NCI-H1930 (cell line): Measurements from ENCODE around the gene TGM4.

Experiments used
- DNase-seq, 2 experiments: peaks; one replicate each; lab custom pipeline; 2025; lab: John Stamatoyannopoulos, UW

TGM4 gene

DNA sequence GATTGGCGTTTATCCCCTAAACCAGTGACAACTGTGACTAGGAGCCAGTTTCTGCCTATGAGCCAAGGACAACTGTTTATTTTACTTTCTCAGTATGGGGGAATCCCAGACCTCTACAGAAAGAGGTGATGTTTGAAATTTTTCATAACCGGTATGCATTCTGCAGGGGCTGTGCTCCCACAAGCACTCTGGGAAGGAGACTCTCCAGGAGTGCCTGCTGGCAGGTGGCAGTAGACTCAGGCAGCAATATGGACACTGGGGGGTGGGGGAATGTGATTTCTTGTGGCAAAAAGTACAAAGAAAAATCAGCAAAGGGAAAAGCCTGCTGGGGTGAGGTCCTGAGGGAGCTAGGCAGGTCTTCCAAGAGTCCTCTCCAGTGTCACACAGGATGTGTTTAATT, 5.9 kb downstream of the TGM4 start:
- no peak for DNase-seq

DNA sequence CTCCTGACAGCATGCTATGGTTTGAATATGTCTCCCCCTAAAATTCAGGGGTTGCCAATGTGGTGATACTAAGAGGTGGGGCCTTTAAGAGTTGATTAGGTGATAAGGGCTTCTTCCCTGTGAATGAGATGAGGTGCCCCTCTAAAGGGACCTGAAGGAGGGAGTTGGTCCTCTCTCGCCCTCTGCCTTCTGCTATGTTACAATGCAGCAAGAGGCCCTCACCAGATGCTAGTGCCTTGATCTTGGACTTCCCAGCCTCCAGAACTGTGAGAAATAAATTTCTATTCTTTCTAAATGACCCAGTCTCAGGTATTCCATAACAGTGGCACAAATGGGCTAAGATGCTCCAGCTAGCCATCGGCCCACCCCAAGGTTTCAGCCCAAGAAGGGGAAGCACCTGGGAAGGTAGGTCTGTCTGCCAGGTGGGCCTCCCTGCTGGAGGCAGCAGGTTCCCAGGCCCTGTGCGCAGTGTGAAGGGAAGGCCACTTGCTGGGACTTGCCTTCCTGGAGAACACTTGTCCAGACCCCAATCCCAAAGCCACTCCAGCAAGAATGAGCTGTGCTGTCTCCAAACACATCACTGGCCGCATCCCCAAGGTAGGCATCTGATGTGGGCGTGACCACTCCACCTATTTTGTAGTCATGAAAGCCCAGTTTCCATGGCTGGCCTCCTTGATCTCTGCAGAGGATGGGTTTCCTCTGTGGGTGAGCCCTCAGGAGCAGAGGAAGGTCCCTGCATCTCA, 9.0 kb downstream of the TGM4 start:
- DNase-seq, result no peak

DNA sequence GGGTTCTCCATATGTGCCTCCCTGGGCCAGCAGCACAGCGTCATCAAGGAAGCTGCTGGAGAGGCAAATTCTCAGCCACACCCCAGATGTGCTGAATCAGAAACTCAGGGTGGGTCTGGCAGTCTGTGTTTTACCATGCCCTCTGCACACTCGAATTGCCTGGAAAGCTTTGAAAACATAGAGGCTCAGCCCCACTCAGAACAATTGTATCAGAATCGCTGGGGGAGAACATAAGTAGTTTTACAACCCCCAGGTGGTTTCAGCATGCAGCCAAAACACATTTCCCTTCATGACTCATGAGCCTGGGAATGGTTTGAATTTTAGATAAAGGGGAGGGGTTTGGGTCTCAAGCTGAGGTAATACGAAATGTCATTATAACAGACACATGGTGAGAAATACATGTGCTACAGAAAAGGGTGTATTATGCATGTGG, 9.6 kb downstream of the TGM4 start:
- DNase-seq, result no peak

DNA sequence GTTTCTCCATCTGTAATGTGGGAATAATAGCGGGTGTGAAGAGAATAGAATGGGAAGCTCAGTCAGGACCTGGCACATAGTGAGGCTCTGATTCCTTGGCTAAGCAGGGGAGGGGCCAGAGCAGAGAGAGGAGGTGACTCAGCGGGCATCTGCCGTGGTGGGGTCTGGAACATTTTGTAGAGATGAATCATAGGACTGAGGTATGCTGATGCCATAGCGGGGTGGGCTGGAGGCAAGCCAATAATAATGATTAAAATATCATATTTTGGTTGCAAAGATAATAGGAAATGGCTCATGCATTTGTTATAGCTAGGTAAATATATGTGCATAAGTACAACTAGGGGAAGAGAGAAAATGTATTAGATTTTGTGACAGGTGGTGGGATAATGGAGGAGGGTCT, 11.2 kb downstream of the TGM4 start:
- no peak for DNase-seq

DNA sequence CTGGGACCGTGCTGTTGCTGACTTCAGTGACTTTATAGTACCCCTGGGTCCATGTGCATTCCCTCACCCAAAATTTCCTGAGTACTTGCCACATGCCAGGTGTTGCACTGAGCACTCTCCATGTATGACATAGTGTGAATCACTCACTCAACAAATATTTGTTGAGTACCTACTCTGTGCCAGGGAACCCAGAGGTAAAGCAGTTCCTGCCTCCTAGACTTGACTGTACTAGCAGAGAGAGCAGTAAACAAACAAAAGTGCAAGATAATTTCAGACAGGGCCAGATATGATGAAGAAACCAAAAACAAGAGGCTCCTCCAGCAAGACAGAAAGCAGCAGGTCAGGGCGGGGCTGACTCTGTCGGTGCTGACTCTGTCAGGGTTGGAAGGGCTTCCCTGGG, 12.2 kb downstream of the TGM4 start:
- no peak for DNase-seq

DNA sequence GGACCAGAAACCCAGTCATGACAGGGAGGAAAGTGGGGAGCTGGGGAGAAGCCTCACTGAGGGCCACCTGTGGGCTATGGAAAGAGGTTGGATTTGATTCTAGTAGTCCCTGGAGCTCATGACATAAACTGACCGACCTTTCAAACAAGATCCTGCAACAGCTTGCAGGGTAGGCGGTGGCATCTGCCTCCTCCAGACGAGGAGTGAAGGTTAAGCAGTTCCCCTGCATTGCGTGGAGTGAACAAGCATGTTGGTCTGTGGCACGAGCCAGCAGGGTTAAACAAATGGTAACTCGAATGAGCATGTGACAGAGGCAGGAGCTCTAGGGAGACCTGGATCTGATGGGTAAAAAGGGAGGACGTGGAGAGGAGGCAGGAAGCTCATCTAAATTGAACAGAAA, 12.7 kb downstream of the TGM4 start:
- DNase-seq, result no peak

DNA sequence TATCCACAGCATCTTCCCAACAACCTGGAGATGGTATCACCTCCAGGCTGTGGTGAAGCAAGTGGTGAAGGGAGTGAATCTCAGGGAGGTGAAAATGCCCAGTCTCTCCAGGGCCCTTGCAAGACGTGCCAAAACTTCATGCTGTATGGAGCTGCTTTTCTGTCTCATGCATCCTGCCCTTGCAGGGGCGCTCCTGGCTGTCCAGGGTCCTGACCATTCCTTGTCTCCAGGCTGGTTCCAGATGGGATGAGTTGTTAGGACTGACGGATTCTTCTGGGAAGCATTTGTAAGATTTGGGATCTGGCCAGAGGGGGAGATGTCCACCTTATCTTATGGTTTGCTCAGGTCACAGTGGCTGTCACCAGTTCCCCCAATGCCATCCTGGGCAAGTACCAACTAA, 15.8 kb downstream of the TGM4 start:
- no peak for DNase-seq

DNA sequence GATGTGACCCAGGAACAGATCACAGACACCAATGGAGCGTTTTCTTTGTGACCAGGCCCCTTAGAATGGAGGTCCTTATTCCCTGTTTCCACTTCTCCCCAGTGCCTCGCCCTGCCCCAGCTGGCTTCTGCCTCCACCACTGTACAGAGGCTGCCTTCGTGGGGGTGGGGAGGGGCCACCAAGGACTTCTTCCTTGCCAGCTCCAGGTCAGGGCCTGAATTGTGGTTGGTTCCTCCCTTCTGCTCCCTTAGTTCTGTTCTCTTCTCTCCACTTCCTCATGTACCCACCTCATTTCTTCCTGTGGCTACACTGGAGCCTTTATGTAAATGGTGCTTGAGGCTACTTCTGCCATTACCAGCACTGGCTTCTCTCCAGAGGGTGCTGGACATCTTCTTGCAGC, 16.4 kb downstream of the TGM4 start:
- DNase-seq, result no peak

DNA sequence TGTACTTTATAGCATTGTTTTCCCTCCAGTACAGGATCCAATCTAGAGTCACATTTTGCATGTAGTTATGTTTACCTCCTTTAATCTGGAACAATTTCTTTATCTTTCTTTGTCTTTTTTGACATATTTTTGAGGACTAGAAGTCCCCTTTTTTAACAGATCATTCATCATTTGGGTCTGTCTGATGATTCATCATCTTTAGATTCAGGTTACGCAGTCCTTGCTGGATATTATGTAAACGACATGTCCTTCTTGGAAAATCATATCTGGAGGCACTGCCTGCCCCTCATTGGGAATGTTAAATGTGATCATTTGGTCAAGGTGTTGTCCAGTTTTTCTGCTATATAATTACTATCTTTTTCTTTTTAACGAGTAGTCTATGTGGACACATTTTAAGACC, 18.3 kb downstream of the TGM4 start:
- DNase-seq, result no peak

DNA sequence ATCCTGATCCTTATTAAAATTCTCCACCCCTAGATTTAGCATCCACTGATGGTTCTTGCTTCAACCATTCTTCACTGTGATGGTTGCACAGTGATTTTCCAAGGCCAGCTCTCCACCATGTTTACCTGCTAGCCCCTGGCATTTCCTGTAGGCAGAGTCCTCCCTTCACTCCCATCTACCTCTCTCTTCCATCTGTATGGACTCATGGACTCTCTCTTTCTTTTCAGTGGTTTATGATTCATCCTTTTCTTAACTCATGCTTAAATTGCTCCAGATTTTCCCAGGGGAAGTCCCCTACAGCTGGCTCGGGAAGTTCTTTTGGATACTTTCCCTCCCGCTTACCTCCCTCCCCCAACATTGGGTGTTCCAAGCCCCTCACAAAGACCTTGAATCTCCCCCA, 18.7 kb downstream of the TGM4 start:
- no peak for DNase-seq

DNA sequence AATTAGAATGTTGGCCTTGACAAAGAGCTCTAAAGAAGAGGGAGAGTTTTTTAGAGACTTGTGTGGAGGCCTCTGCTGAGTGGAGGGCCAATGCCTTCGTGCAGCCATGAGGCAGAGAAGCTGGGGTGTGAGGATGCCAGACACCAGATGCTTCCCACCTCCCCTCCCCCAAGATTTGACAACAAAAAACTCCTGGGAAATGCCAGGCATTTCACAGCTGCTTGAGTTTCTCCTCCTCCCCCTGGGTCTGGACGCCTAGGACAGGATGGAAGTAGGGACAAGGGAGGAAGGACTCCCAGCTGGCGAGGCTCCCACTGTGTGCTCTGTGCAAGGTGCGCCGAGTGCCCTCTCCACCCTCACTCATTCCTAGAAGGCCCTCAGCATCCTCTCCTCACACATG, 20.1 kb downstream of the TGM4 start:
- DNase-seq, result no peak

DNA sequence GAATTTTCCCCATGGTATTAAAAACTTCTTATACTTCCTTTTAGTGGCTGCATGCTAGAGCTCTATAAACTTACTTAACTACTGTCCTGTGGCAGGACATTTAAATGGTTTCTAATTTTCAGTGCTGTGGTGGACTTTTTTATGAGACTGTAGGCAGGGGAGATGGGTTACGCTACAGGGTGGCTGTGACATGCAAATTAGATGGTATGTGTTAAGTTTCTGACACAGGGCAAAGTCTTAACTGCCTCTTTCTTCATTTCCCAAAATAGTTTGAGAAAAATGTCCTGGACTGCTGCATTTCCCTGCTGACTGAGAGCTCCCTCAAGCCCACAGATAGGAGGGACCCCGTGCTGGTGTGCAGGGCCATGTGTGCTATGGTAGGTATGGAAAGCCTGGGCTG, 22.0 kb downstream of the TGM4 start:
- DNase-seq, result no peak

DNA sequence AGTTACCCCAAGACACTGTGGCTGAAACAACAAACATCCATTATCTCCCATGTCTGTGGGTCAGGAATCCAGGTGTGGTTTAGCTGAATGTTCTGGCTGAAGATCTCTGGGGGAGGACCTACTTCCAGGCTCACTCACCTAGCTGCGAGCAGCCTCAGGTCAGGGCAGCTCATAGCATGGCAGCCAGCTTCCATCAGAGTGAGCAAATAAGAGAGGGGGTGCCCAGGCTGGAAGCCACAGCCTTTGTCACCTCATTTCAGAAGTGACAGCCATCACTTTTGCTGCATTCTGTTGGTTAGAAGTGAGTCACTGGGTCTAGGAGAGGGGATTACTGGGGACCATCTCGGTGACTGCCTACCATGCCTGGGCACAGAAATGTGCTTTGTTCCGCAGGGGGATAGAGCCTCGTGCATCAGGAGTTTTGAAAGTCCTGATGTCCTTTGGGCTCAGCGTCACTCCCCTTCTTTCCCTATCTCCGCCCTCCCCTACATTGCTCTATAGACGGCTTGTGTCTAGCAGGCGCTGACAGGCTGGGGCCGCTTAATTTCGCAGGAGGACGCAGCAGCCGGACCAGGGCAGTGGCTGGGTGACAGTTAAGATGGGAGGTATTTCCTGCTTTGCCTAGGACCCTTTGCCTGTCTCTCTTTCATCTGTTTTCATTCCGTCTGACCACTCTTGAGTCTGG, 25.4 kb downstream of the TGM4 start:
- no peak for DNase-seq

DNA sequence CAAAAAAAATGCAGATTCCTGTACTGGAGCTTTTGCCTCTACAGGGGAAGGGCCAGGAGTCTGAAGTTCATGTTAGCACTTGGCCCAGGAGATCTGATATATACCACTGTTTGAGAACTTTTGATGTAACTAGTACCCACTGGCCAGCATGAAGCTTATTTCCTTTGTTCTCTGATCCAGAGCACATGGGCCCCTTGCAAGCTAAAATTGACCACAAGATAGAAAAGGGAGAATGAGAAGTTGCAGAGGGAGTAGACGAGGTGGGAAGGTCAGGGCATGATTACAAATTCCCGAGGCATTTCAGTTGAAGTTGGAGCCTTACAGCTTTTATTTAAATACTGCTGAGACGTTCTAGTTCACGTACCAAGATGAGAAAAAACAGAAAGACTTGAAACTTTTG, 28.2 kb downstream of the TGM4 start:
- no peak for DNase-seq

DNA sequence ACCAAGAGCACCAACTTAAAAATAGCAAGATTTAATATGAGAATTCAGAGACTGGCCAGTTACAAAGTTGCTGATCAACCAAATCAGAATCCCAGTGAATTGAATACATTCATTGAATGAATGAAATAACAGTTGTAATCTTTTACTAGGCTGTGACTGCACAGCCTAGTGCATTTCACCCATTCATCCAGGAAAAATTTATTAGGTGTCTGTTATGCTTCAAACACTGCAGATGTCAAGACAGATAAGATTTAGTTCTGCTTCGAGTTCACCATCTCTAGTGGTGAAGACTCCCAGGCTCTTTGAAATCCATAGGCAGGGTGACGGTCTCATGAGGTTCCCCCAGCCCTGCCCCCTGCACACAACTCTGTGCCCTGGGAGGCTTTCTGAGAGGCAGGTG, 28.9 kb downstream of the TGM4 start:
- DNase-seq, result no peak

DNA sequence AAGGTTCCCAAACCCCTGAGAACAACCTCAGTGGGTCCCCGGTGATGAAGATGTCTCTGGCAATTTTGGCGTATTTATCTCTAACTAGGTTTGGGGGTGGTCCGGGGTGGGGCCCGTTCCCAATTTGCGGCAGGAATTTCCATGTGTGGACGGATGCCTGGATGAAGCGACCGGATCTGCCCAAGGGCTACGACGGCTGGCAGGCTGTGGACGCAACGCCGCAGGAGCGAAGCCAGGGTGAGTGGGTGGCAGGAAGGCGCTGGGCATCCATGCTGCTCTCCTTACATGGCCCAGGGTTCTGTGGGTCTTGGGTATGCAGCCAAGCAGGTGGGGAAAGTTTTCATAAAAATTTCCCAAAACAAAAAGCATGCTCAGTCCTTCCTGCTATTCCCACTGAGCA, 29.3 kb downstream of the TGM4 start:
- DNase-seq, result no peak

DNA sequence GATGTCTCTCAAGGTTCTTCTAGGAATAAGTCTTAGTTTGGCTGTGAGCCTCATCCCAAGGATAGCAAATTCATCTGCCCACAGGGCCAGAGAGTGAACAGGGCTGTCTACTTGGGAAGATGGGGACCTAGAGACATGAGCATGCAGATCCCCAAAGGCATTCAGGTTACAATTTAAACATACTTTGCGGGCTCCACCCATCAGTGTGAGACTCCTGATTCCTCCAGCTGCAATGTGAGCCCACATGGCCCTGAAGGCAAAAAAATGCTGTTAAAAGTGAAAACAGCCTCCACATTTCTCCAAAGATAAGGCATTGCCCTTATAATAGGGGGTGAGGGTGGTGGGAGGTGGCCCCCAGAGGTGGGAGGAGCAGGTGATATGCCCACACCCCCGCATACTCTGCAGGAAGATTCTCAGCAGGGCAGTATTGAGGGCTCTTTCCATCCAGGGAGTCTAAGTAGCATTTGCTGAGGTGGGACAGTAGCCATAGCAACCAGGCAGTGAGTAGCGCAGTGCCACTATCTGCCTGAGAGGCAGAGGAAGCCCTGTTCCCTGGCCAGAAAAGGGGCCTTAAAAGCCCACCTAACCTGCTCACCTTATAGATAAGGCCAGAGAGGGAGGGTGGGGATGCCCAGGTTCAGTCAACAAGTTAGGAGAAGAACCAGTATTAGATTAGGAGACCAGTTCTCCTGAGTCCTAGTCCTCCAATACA, 31.2 kb downstream of the TGM4 start:
- DNase-seq, result no peak

DNA sequence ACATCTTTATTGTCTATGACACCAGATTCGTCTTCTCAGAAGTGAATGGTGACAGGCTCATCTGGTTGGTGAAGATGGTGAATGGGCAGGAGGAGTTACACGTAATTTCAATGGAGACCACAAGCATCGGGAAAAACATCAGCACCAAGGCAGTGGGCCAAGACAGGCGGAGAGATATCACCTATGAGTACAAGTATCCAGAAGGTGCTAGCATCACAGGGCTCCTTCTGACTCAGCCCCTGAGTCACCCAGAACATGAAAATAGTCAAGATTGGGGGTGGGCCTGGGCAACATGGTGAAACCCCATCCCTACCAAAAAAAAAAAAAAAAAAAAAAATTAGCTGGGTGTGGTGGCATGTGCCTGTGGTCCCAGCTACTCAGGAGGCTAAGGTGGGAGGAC, 32.6 kb downstream of the TGM4 start:
- no peak for DNase-seq

DNA sequence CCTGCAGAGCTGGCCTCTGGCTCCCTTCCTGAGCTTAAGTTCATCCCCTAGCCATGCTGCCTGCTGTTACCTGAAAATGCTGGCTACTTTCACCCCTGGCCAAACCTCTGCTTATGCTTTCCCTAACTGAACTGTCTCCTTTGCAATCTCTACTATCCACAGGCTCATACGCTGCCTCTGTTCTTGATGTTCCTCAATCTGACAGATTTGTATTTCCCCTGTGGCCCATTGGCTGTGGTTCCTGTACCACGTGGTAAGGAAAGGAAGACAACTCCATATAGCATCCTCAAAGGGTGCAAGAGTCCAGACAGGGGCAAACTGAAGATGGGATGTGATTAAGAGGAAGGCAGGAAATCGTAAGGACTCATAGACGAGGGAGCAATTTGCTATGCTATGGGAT, 33.2 kb downstream of the TGM4 start:
- DNase-seq, result no peak

DNA sequence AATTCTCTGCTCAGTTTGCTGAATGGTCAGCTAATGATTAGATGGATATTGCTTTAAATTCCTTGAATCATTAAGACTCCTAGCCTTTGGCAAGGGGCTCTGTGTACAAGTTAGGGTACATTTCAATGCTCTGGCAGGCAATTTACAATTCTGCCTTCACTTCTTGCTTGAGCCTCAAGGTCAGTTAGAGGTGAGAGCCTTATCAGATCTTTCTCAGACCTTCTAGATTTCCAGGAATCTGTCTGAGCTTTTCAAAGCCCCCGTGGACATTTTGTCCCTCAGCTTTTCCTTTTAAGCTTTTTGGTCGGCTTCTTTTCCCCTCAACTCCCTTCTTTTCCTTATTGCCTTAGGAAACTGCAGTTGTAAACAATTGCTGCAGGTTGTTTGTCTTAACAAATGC, 34.7 kb downstream of the TGM4 start:
- DNase-seq, result no peak

DNA sequence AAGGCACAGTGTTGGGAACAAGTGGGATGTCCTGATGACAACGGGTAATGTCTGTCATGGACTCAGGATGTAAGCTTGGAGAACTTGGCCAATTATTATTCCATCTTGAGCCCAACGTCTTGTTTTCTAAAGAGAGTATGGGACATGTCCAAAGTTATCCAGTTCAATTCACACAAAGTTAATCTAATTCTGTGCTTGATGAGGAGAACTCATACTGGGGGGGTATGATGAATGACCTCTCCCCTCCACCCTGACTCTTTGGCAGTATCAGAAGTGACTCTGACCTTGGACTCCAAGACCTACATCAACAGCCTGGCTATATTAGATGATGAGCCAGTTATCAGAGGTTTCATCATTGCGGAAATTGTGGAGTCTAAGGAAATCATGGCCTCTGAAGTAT, 36.3 kb downstream of the TGM4 start:
- no peak for DNase-seq

DNA sequence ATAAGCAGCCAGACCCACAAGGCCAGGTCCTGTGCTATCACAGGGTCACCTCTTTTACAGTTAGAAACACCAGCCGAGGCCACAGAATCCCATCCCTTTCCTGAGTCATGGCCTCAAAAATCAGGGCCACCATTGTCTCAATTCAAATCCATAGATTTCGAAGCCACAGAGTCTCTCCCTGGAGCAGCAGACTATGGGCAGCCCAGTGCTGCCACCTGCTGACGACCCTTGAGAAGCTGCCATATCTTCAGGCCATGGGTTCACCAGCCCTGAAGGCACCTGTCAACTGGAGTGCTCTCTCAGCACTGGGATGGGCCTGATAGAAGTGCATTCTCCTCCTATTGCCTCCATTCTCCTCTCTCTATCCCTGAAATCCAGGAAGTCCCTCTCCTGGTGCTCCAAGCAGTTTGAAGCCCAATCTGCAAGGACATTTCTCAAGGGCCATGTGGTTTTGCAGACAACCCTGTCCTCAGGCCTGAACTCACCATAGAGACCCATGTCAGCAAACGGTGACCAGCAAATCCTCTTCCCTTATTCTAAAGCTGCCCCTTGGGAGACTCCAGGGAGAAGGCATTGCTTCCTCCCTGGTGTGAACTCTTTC, 39.6 kb downstream of the TGM4 start:
- DNase-seq, result peak; percentile 25 to 42

DNA sequence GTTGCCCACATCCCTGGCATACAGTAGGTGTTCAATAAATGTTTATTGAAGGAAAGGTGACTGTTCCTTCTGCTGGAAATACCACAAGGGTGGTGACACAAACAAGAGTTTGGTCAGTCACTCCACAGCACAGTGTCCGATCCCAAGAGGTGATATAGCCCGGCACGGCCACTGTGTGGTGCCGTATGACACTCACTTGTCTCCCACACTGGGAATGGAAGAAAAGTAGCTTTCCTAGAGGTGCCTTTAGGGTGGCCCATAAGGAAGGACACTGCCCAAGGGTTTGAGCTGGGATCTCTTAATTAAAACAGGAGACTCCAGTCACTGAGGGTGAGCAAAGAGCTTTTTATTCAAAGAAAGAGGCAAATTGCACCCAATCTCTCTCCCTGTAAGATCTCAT, 40.5 kb downstream of the TGM4 start:
- no peak for DNase-seq
